ENCODE measurements around the gene SLC5A6.

GRCh38 chr2:27251766-27252165 is 39.7 kb upstream of the SLC5A6 start:
- TF ChIP-seq CTCF (IDR thresholded peaks at IDR 0.05; ENCODE audit: low read length): no peak
- no peak for TF ChIP-seq EZH2 (IDR thresholded peaks at IDR 0.05; ENCODE audit: borderline replicate concordance, low read length)
